Sigmoid colon (tissue), 7 donors: ENCODE data around the gene IRF4. TPM values are rescaled to one million over a fixed set of nuclear protein-coding genes. Genes with fewer than 3 reads are reported as not detected.

Source experiments
- DNase-seq: peaks from one replicate; pipeline ENCODE4 v3.0.0-alpha.2; 2019
- H3K27ac ChIP-seq, 4 donors: fragments of 200-600 bp; sonication (generic); one replicate each; pipeline ENCODE4 v1.5.1; 2016 to 2019; ENCODE audit warnings: mild to moderate bottlenecking in 1 of 4
- H3K27me3 ChIP-seq, 3 donors: fragments of 200-600 bp; sonication (generic); one replicate each; pipeline ENCODE4 v1.5.1; 2019; ENCODE audit warnings: mild to moderate bottlenecking in 1 of 3
- H3K36me3 ChIP-seq, 4 donors: fragments of 200-600 bp; sonication (generic); one replicate each; pipeline ENCODE4 v1.5.1; 2016 to 2019
- H3K4me1 ChIP-seq, 4 donors: fragments of 200-600 bp; sonication (generic); one replicate each; pipeline ENCODE4 v1.5.1; 2017 to 2019
- H3K4me3 ChIP-seq, 4 donors: fragments of 200-600 bp; sonication (generic); one replicate each; pipeline ENCODE4 v1.5.1; 2017 to 2019; ENCODE audit warnings: mild to moderate bottlenecking in 2 of 4, moderate library complexity in 1 of 4
- H3K9me3 ChIP-seq, 4 donors: fragments of 200-600 bp in 3 of 4; sonication (generic) in 3 of 4; one replicate each; pipeline versions ENCODE4 v1.5.1 to v1.6.1; 2013 to 2019
- EP300 ChIP-seq, 4 donors: sonication (generic); formaldehyde crosslinking; IDR thresholded peaks; one replicate each; pipeline ENCODE4 v1.6.1; 2017; ENCODE audit warnings: antibody characterized with exemption in 4 of 4
- POLR2A ChIP-seq, 2 donors: fragments of 450-650 bp; IDR thresholded peaks; one replicate each; pipeline ENCODE4 v1.6.1; 2016; ENCODE audit warnings: antibody characterized with exemption in 2 of 2, mild to moderate bottlenecking in 2 of 2, moderate library complexity in 2 of 2
- POLR2AphosphoS5 ChIP-seq, 4 donors: sonication (generic); formaldehyde crosslinking; IDR thresholded peaks; one replicate each; pipeline ENCODE4 v1.6.1; 2017; ENCODE audit warnings: antibody characterized with exemption in 4 of 4
- WGBS, 2 donors: extraction: QIAGEN DNeasy Blood & Tissue Kit; methylation state at CpG; one replicate each; pipeline ENCODE4 v1.1.7; 2013; 5-methylcytosine and 5-hydroxymethylcytosine counted together
- intact Hi-C: fragments of 100-400 bp; cut with DNase I; formaldehyde crosslinking; loops from one replicate; pipeline ENCODE4 v1.15.1; 2023
- polyA plus RNA-seq, 3 donors: library from polyadenylated mRNA; stranded (reverse); fragments of 200-250 nt; gene quantifications; one replicate each; pipeline ENCODE4 v1.2.3, GENCODE V29; 2013
- total RNA-seq, 4 donors: library from RNA; depleted of rRNA; stranded (reverse); fragments of >200 nt; gene quantifications; one replicate each; pipeline ENCODE4 v1.1.0, GENCODE V29; 2016
- TF ChIP-seq, protein P1 (sequence below), 4 experiments: fragments of 450-650 bp in 3 of 4; fragments of 200-600 bp in 1 of 4; IDR thresholded peaks; one replicate each; pipeline ENCODE4 v1.5.1; 2016 to 2019; ENCODE audit warnings: antibody characterized with exemption in 4 of 4, mild to moderate bottlenecking in 3 of 4, moderate library complexity in 2 of 4
- donor health status: healthy with polysubstance abuse.
- donor health status: Bipolar disorder and iron deficiency.
- donor health status: healthy.

The IRF4 gene
- total and polyA plus RNA-seq, 7 donors = 0.28 to 9.3 (median 0.46) TPM

DNA sequence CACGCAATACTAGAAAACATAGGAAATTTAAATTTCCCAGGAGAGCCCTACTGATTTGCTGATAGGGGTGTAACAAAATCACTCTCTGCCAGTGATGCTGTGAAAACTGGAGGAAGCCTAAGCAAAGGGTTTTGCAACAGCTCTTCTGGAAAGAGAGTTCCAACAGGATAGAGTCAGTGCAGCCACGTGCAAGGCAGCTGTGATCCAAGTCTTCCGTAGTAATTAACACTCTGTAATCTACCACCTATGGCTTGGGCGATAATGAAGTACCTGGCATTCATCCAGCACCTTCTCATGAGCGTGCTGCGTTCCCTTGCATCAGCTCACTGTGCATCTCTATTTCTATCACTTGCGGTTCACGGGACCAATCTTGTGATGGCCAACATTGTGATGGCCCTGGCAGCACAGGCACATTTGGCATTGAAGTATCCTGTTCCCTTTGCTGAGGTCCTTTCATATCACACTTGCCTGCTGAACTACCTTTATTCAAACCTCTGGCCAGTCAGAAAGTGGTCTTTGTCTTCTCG, 48.2 kb downstream of the IRF4 start:
- Histone ChIP-seq H3K27me3 (peaks cover 0 to 10% (median 0%) of the 10 kb centered on the region in 3 donors), H3K9me3 (no peaks in the 10 kb centered on the region), H3K4me1 (no peaks in the 10 kb centered on the region), H3K4me3 (no peak overlapping the region), H3K27ac (no peak overlapping the region), H3K36me3 (no peaks in the 10 kb centered on the region)
- TF ChIP-seq, protein P1, sequence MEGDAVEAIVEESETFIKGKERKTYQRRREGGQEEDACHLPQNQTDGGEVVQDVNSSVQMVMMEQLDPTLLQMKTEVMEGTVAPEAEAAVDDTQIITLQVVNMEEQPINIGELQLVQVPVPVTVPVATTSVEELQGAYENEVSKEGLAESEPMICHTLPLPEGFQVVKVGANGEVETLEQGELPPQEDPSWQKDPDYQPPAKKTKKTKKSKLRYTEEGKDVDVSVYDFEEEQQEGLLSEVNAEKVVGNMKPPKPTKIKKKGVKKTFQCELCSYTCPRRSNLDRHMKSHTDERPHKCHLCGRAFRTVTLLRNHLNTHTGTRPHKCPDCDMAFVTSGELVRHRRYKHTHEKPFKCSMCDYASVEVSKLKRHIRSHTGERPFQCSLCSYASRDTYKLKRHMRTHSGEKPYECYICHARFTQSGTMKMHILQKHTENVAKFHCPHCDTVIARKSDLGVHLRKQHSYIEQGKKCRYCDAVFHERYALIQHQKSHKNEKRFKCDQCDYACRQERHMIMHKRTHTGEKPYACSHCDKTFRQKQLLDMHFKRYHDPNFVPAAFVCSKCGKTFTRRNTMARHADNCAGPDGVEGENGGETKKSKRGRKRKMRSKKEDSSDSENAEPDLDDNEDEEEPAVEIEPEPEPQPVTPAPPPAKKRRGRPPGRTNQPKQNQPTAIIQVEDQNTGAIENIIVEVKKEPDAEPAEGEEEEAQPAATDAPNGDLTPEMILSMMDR (IDR thresholded peaks at IDR 0.05) = no peak
- TF ChIP-seq POLR2AphosphoS5 (IDR thresholded peaks at IDR 0.05) = no peak
- TF ChIP-seq POLR2A (IDR thresholded peaks at IDR 0.05) = no peak
- TF ChIP-seq EP300 (IDR thresholded peaks at IDR 0.05) = no peak
- no peak for DNase-seq
- intact Hi-C loops = no loop called here
- 69 to 83% methylated on average over 9 of the region's 9 CpGs for WGBS, 2 donors

DNA sequence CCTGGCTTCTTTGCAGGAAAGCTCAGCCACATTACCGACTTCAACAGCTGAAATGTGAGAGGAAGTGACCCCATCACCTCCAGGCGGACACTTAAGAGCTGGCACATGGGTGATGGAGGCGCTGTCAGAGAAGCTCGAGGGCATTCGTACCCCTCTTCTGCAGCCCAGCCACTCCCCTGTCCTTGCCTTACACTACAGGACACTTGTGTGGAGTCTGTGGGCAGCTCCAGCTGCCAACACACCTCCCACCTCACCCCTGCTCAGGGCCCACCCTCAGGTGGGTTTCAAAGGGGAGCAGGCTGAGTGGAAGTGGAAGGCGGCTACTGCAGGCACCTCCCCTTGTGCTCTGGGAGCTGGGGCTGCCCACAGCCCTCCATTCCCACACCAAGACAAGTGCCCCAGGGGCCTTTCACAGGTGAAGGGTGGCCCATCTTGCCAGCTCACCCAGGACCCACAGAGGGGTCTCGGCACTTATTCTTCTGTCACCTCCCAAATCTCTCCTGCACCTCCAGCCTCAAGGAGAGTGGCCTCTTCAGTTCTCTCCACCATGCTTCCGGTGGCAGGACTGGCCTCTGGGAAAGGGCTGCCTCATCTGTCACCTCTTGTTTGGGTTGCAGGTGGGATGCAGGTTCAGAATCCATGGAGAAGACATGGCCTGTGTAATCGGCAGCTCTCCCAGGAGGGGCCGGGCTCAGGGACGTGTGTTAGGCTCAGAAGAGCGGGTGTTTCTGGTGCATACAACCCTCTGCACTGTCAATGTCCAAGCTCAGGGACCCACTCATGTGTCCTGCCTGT, 49.8 kb downstream of the IRF4 start:
- TF ChIP-seq, protein P1 (IDR thresholded peaks at IDR 0.05) = no peak
- TF ChIP-seq EP300 (IDR thresholded peaks at IDR 0.05) (no peak), POLR2AphosphoS5 (IDR thresholded peaks at IDR 0.05) (no peak), POLR2A (IDR thresholded peaks at IDR 0.05) (no peak)
- no peak for DNase-seq
- Histone ChIP-seq H3K4me3 (no peak overlapping the region), H3K36me3 (no peaks in the 10 kb centered on the region), H3K27ac (no peak overlapping the region), H3K9me3 (no peaks in the 10 kb centered on the region), H3K27me3 (peaks cover 0 to 10% (median 0%) of the 10 kb centered on the region in 3 donors), H3K4me1 (no peaks in the 10 kb centered on the region)
- intact Hi-C loops = no loop called here
- 88 to 90% methylated on average over 12 of the region's 12 CpGs for WGBS, 2 donors

DNA sequence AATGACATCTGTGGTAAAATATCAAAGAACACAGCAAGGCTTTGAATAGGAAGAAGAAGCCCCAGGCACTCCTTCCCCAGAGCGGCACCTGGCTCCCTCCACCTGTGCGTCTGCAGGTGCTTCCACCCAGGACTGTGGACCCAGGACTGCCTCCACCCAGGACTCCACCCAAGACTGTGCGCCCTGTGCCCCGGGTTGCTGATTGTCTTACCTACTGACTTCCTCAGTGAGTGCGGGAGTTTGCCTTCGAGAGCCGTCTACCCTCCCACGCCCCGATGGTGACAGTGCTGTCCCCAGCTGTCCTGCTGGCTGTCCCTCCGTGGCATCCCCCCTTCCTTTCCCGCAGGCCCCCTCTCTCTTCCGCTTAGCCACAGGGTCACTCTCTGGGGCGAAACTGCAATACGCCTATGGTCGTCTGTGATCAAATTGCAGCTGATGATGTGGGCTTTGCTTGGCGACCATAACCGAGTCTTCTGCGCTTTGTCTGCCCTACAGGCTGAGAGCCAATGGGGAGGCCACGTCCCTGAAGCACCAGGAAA, 52.1 kb downstream of the IRF4 start:
- no peak for DNase-seq
- Histone ChIP-seq H3K4me1 (no peaks in the 10 kb centered on the region), H3K36me3 (no peaks in the 10 kb centered on the region), H3K27me3 (peaks cover 0 to 13% (median 0%) of the 10 kb centered on the region in 3 donors), H3K4me3 (no peak overlapping the region), H3K9me3 (no peaks in the 10 kb centered on the region), H3K27ac (no peak overlapping the region)
- no peak for TF ChIP-seq EP300 (IDR thresholded peaks at IDR 0.05)
- TF ChIP-seq POLR2A (IDR thresholded peaks at IDR 0.05) = no peak
- TF ChIP-seq, protein P1 (IDR thresholded peaks at IDR 0.05) = no peak
- 52 to 78% methylated on average over 19 of the region's 19 CpGs for WGBS, 2 donors
- intact Hi-C loops = no loop called here

DNA sequence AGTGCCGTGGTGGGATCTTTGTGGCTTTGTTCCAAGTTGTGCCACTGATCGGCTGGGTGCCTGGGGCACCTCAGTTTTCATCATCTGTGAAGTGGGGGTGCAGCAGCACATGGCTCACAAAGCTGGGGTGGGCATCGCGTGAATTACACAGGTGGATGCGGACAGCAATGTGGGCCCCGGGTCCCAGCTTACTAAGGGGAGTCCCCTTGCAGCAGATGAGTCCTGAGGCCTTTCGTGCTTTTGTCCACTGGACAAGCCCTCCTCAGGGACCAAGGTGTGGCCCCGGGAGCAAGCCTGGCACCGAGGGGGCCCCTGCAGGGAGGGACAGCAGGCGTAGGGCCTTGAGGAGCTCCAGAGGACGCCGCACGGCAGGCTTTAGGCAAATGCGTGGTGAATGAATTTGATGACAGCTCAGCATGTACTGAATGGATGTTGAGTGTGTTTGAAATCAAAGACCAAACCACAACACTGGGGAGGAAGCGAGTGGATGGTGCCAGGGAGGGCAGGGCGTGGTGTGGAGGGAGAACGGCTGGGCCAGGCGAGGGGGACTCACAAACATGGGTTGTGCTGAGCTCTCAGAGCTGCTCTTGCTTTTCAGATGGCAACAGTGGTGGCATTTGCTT, 53.2 kb downstream of the IRF4 start:
- intact Hi-C loops = no loop called here
- Histone ChIP-seq H3K27me3 (peaks cover 0 to 13% (median 0%) of the 10 kb centered on the region in 3 donors), H3K4me3 (no peak overlapping the region), H3K4me1 (no peaks in the 10 kb centered on the region), H3K27ac (no peak overlapping the region), H3K9me3 (no peaks in the 10 kb centered on the region), H3K36me3 (no peaks in the 10 kb centered on the region)
- TF ChIP-seq POLR2A (IDR thresholded peaks at IDR 0.05) (no peak), POLR2AphosphoS5 (IDR thresholded peaks at IDR 0.05) (no peak), EP300 (IDR thresholded peaks at IDR 0.05) (no peak)
- TF ChIP-seq, protein P1 (IDR thresholded peaks at IDR 0.05) = no peak
- 75 to 84% methylated on average over 18 of the region's 18 CpGs for WGBS, 2 donors
- DNase-seq = no peak
